Vagina (tissue), 2 donors: ENCODE data around the gene NDUFS7. TPM values are rescaled to one million over a fixed set of nuclear protein-coding genes. Genes with fewer than 3 reads are reported as not detected.

Source experiments
- DNase-seq, 2 donors: peaks; one replicate each; pipeline ENCODE4 v3.0.0-alpha.2; 2017; ENCODE audit errors: extremely low spot score in 2 of 2
- H3K27ac ChIP-seq: fragments of 200-600 bp; sonication (generic); one replicate; pipeline ENCODE4 v1.5.1; 2019
- H3K27me3 ChIP-seq: fragments of 200-600 bp; sonication (generic); one replicate; pipeline ENCODE4 v1.5.1; 2019
- H3K36me3 ChIP-seq, 2 donors: fragments of 200-600 bp; sonication (generic); one replicate each; pipeline ENCODE4 v1.5.1; 2017 to 2019
- H3K4me1 ChIP-seq: fragments of 200-600 bp; sonication (generic); one replicate; pipeline ENCODE4 v1.5.1; 2019
- H3K4me3 ChIP-seq, 2 donors: fragments of 200-600 bp; sonication (generic); 1 replicate in 1 of 2; 2 replicates in 1 of 2; pipeline ENCODE4 v1.5.1; 2016 to 2019
- H3K9me3 ChIP-seq: fragments of 200-600 bp; sonication (generic); one replicate; pipeline ENCODE4 v1.5.1; 2019
- POLR2A ChIP-seq, 2 donors: fragments of 450-650 bp; IDR thresholded peaks; one replicate each; pipeline ENCODE4 v1.6.1; 2017; ENCODE audit warnings: antibody characterized with exemption in 2 of 2, mild to moderate bottlenecking in 2 of 2, moderate library complexity in 2 of 2
- POLR2AphosphoS5 ChIP-seq, 2 donors: sonication (generic); formaldehyde crosslinking; IDR thresholded peaks; one replicate each; pipeline ENCODE4 v1.9.0; 2017; ENCODE audit warnings: antibody characterized with exemption in 2 of 2, mild to moderate bottlenecking in 2 of 2, low read depth in 1 of 2; ENCODE audit not compliant: insufficient read depth in 1 of 2
- intact Hi-C: fragments of 100-400 bp; cut with DNase I; formaldehyde crosslinking; loops from one replicate; pipeline ENCODE4 v1.15.1; 2023
- total RNA-seq: library from RNA; depleted of rRNA; stranded (reverse); fragments of >200 nt; gene quantifications from one replicate; pipeline ENCODE4 v1.2.3, GENCODE V29; 2016
- TF ChIP-seq, protein P1 (sequence below), 3 experiments: fragments of 450-650 bp in 2 of 3; fragments of 200-600 bp in 1 of 3; sonication (generic) in 1 of 3; IDR thresholded peaks; one replicate each; pipeline ENCODE4 v1.5.1; 2017 to 2019; ENCODE audit warnings: antibody characterized with exemption in 3 of 3, mild to moderate bottlenecking in 2 of 3, moderate library complexity in 2 of 3

The NDUFS7 gene
- total RNA-seq, 1 donor from 2014 or later: 141 TPM

DNA sequence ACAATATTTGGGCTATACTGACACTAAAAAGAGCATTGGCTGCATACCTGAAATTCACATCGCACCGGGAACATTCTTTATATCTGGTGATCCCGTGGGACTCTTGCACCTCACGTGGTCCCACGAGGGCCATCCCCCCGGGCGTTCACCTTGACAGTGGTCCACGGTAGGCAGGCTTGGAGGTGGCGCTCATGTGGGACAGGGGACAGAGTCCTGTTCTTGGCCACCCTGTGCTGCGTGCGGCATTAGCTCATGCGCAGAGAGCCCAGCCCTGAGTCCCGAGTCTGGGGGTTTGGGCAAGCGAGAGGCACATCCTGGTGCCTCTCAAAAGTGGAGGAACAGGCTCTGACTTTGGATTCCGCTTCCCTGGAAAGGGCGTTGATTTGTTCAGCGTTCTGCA, 10.1 kb downstream of the NDUFS7 start:
- peaks cover 0 to 31% of the 10 kb centered on the region in 2 donors for H3K36me3 ChIP-seq
- no peak for TF ChIP-seq POLR2AphosphoS5 (IDR thresholded peaks at IDR 0.05; ENCODE audit: insufficient read depth in 1 of 2, low read depth in 1 of 2)
- no peak for TF ChIP-seq POLR2A (IDR thresholded peaks at IDR 0.05)
- TF ChIP-seq, protein P1, sequence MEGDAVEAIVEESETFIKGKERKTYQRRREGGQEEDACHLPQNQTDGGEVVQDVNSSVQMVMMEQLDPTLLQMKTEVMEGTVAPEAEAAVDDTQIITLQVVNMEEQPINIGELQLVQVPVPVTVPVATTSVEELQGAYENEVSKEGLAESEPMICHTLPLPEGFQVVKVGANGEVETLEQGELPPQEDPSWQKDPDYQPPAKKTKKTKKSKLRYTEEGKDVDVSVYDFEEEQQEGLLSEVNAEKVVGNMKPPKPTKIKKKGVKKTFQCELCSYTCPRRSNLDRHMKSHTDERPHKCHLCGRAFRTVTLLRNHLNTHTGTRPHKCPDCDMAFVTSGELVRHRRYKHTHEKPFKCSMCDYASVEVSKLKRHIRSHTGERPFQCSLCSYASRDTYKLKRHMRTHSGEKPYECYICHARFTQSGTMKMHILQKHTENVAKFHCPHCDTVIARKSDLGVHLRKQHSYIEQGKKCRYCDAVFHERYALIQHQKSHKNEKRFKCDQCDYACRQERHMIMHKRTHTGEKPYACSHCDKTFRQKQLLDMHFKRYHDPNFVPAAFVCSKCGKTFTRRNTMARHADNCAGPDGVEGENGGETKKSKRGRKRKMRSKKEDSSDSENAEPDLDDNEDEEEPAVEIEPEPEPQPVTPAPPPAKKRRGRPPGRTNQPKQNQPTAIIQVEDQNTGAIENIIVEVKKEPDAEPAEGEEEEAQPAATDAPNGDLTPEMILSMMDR (IDR thresholded peaks at IDR 0.05): no peak
- no peaks in the 10 kb centered on the region for H3K9me3 ChIP-seq
- intact Hi-C loops: no loop called here
- DNase-seq: no peak
- no peak overlapping the region for H3K27ac ChIP-seq
- H3K27me3 ChIP-seq: no peaks in the 10 kb centered on the region
- no peak overlapping the region for H3K4me3 ChIP-seq
- H3K4me1 ChIP-seq: peaks cover 34% of the 10 kb centered on the region

DNA sequence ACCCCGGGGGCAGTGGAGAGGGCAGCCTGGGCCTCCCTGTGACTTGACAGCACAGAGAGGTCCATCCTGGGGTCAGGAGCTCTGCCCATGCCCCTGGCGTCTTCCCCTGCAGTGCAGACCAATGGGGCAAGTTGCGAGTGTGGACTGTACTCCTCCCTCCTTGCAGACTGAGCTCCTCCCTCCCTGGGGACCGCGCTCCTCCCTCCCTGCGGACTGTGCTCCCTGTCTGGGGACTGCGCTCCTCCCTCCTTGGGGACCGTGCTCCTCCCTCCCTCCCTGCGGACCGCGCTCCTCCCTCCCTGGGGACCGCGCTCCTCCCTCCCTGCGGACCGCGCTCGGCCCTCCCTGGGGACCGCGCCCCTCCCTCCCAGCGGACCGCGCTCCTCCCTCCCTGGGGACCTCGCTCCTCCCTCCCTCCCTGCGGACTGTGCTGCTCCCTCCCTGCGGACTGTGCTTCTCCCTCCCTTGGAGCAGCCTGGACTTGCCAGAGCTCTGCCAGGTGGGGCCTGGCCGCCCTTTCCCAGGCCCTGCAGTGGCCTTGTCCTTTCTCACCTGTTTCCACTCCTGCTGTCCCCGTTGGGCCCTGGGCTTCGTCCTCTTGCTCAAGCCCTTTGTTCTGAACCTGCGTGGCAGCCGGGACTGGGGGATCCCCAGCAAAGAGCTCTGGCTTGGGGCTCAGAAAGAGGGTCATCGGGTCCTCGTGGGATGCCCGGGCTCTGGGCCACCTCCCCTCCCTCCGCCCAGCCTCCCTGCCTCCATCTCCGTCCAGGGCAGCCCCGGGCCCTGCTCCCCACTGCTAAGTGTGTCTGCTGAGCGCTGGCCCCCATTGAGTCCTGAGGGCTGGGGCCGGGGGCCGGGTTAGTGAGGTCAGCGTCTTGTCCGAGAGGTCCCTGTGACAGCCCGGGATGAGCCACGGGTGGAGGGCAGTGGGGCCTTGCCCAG, 10.8 kb downstream of the NDUFS7 start:
- Histone ChIP-seq H3K4me3 (no peak overlapping the region), H3K4me1 (peaks cover 34% of the 10 kb centered on the region), H3K36me3 (peaks cover 0 to 24% of the 10 kb centered on the region in 2 donors), H3K27ac (no peak overlapping the region), H3K27me3 (no peaks in the 10 kb centered on the region), H3K9me3 (no peaks in the 10 kb centered on the region)
- DNase-seq: no peak
- intact Hi-C loops: no loop called here
- no peak for TF ChIP-seq POLR2A (IDR thresholded peaks at IDR 0.05)
- TF ChIP-seq, protein P1 (IDR thresholded peaks at IDR 0.05): no peak
- TF ChIP-seq POLR2AphosphoS5 (IDR thresholded peaks at IDR 0.05; ENCODE audit: insufficient read depth in 1 of 2, low read depth in 1 of 2): no peak

DNA sequence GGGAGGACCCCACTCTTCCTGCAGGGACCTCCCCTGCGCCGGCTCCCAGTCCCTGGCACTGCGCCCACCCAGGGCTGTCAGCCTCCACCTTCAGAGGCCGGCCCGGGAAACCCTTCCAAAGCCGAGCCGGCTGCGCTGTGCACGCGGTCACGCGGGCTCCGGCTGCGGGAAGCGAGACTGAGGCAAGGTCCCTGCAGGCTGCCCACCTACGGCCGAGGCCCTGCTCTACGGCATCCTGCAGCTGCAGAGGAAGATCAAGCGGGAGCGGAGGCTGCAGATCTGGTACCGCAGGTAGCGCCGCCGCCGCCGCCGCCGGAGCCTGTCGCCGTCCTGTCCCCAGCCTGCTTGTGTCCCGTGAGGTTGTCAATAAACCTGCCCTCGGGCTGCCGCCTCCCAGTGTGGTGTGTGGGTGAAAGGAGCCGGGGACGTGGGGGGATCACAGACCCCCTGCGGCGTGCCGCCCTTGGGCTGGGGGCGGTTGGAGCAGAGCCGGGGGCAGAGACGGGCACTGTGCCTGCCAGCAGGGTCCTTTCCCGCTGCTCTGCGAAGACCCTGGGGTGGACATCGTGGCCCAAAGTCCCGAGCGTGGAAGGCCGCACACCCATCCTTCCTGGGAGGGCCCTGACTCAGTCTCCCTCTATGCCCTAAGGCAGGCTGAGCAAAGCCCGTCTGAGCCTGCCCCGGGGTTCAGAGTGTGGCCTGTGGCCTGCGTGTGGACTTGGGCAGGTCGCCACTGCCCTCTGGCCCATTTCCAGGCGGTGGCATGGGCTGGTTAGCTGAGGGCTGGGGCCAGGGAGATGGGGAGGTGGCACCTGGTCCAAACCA, 11.7 kb downstream of the NDUFS7 start:
- intact Hi-C loops: no loop called here

DNA sequence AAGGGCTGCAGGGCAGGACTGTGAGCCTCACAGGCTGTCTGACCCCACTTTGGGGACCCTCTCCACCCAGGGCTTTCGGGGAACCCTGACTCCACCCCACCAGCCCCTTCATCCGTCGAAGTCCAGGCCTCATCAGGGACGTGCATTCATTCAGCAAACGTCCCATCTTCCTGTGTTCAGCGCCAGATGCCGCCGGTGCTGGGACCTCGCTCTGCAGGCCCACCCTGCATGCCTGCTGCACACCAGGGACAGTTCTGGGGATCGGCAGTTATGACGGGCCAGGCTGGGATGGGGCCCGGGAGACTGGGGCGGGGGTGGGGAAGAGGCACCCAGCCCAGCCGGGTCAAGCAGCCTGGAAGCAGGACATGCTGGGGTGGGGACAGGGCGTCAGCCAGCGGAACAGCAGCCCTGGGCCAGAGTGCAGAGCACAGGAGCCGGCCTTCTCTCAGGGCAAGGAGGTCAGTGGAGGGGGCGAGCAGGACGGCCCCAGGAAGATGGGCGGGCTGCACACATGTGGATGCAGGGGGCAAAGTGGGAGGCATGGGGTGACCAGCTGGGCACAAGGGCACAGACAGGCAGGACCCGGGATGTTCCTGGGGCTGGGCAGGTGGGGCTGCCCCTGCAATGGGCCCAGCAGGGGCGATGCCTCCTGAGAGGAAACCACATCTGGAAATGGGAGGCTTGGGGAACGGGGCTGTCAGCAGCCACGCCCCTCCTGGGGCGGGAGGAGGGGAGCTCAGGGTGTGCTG, 12.5 kb downstream of the NDUFS7 start:
- DNase-seq: no peak
- Histone ChIP-seq H3K4me3 (no peak overlapping the region), H3K27ac (no peak overlapping the region), H3K9me3 (no peaks in the 10 kb centered on the region), H3K36me3 (peaks cover 0 to 17% of the 10 kb centered on the region in 2 donors), H3K4me1 (peaks cover 51% of the 10 kb centered on the region), H3K27me3 (no peaks in the 10 kb centered on the region)
- intact Hi-C loops: no loop called here
- TF ChIP-seq, protein P1 (IDR thresholded peaks at IDR 0.05): no peak
- TF ChIP-seq POLR2AphosphoS5 (IDR thresholded peaks at IDR 0.05; ENCODE audit: insufficient read depth in 1 of 2, low read depth in 1 of 2) (no peak), POLR2A (IDR thresholded peaks at IDR 0.05) (no peak)

More for the DNA sequence above, 11.7 kb downstream of the NDUFS7 start:
- Histone ChIP-seq H3K36me3 (peaks cover 0 to 22% of the 10 kb centered on the region in 2 donors), H3K27ac (no peak overlapping the region), H3K27me3 (no peaks in the 10 kb centered on the region), H3K9me3 (no peaks in the 10 kb centered on the region), H3K4me3 (no peak overlapping the region), H3K4me1 (peaks cover 43% of the 10 kb centered on the region)
- DNase-seq: no peak
- TF ChIP-seq POLR2AphosphoS5 (IDR thresholded peaks at IDR 0.05; ENCODE audit: insufficient read depth in 1 of 2, low read depth in 1 of 2) (no peak), POLR2A (IDR thresholded peaks at IDR 0.05) (no peak)
- TF ChIP-seq, protein P1 (IDR thresholded peaks at IDR 0.05): no peak
